Hypothalamus (tissue), 51 donors: Measurements from ENCODE around the gene HMGN2.
A peak's percentile ranks its signal among the peaks of the same experiment; 100 is the strongest.

Experiments
- DNase-seq, 51 donors: peaks; one replicate each; lab custom pipeline; 2025; lab: John Stamatoyannopoulos, UW

Gene HMGN2

GRCh38 chr1:26472320-26472900 lies at the start of gene HMGN2:
Gene HMGN2 (plus strand): TSS chr1:26472440. CDS start chr1:26472613, 173 bp downstream.
- DNase-seq = peak in 50 of 51 donors; percentile 64 to 95 (median 89)

DNA sequence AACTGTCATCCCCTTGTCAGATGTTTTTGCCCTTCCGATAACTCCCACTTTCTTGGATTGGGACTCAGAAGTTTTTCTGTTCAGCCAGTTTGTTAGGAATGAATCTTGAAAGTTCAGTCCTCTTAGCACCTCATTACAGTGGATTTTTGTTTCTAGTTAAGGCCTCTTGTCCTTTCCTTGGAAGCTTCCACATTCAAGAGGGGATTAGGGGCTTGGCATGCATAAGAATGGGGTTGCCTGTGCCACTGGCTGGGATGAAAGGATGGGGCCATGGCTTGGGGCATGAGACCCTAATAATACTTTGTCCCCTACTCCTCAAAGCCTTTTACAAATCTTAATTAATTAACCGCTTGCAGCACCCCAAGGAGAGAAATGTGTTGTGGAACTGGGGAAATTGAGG lies 42.5 kb upstream of the HMGN2 start:
- DNase-seq = no peak

GRCh38 chr1:26431979-26432695 lies 40.1 kb upstream of the HMGN2 start, which contains the start of gene DHDDS:
Gene DHDDS (plus strand): TSS chr1:26432321. CDS start chr1:26432946, 625 bp downstream.
- peak; percentile 85 to 100 (median 98) for DNase-seq

GRCh38 chr1:26432793-26433192 lies 39.4 kb upstream of the HMGN2 start:
- no peak for DNase-seq

- DNase-seq = no peak
These were observed 38.0 kb upstream of the HMGN2 start for GRCh38 chr1:26434161-26434752.

- no peak for DNase-seq
These were observed 34.2 kb upstream of the HMGN2 start for GRCh38 chr1:26438041-26438440.

- no peak for DNase-seq
These were observed 32.0 kb upstream of the HMGN2 start for GRCh38 chr1:26440259-26440658.

GRCh38 chr1:26449868-26450267 lies 22.4 kb upstream of the HMGN2 start:
- no peak for DNase-seq

DNA sequence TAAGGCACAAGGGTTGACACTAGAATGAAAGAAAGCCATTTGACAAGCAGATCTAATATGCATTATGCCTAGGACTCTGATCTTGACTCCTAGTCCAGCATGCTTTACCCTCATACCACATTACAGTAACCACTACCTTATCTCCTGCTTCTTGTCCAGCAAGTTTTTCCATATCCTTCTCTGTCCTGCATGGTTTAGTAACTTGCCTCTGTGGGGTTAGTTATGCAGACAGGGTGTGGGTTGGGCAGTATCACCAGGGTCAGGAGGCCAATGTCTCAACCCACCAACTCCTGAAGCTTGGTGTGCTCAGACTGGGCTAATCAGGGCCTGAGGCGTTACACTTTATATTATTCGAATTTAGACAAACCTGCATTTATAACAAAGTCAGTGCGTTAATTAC lies 21.3 kb upstream of the HMGN2 start:
- DNase-seq = no peak

GRCh38 chr1:26452459-26453183 lies 19.6 kb upstream of the HMGN2 start:
- DNase-seq = no peak

DNA sequence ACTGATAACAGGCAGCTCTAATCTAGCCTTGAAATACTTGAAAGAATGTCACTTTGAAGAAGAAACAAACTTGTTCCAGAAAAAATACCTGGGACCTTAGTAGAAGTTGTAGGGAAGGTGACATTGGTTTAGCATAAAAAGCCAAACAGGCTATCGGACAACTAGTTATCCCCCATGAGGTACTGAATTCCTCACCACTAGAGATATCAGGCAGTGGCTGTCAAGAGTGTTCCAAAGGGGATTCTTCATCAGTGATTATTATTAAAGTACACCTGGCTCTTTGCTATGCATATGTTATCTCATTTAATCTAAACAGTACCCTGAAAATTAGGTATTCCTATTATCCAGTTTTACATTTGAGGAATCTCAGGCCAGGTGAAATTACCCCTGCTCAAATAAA lies 13.1 kb upstream of the HMGN2 start:
- no peak for DNase-seq

DNA sequence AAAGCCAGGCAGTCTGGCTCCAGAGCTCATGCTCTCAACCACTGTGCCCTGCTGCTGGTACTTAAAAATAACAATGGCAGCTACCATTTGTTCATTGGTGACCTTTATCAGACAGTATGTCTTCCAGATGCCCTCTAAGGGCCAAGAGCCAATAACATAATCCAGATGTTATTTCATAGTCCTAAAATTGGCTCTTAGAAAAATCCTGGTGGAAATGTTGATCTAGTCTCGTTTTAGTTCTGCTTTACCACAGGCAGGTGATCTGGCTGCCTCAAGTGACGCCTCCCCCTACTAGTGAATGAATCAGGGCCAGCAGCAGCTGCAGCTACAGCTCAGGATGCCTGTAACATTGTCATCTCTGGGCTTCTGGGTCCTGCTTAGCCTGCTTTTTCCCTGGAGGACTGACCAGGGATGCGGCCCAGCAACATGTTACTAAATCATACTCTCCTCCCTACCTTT lies 12.6 kb upstream of the HMGN2 start:
- peak in 1 of 51 donors; percentile 1 for DNase-seq

- DNase-seq = peak in 21 of 51 donors; percentile 3 to 44 (median 19)
These were observed 3.3 kb upstream of the HMGN2 start for GRCh38 chr1:26468911-26469310.

DNA sequence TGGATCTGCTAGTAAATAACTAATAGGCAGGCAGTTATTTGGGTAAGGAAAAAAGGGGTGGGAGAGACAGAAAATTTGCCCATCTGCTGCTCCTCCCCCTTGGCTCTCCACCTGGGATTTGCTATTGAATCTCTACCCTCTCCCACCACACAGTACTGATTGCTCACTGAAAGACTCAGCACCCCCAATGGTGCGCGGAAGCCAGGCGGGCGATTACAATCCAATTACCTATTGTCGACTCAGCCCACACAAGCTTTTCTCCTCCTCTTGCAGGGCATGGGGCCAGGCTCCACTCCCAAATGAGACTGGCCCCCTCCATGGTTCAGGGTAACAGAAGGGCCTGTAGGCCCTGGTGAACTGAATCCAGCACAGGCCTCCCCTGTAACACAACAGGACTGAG lies 2.7 kb upstream of the HMGN2 start:
- peak in 1 of 51 donors; percentile 10 for DNase-seq

- peak in 2 of 51 donors; percentile 4 to 17 for DNase-seq
These were observed 1.3 kb upstream of the HMGN2 start for GRCh38 chr1:26470878-26471497.

DNA sequence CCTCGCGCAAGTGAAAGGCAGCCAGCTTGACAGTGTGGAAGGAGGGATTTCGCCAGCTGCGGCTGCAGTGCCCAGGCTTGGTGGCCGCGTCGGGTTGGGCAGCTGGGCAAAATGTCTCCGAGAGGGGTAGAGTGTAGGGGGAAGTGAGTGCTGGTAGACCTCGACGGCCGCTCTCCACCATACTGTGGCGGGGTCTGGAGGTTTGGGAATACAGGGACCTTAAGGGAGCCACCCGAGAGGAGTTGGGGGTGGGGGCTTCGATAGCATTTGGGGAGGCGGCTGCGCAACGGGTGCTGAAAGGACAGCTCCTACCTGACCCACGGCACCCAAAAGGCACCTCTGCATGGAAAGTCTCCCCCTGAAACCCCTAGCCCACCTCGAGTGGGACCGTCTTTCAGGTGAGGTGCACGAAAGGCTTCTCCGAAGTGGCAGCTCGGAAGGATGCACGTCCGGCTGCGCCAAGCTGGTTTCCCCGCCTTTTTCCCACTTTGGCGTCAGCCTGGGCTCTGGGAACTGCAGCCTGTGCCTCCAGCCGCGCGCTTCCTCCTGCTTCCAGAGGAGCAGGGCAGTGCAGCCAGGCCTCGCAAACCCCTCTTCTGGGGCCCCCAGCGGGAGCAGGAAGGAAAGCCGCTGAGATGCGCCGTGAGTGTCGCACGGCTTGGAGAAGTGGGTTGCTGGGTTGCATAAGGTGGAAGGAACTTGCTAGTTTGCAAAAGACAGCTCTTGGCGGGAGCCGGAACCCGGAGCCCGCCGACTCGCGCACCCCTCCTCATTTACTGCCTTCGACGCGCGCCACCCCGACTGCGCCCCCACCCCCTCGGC lies 531 bp upstream of the HMGN2 start:
- DNase-seq = peak in 49 of 51 donors; percentile 19 to 89 (median 71)

- DNase-seq = peak; percentile 48 to 98 (median 92)
These were observed 933 bp downstream of the HMGN2 start for GRCh38 chr1:26472901-26473845.

DNA sequence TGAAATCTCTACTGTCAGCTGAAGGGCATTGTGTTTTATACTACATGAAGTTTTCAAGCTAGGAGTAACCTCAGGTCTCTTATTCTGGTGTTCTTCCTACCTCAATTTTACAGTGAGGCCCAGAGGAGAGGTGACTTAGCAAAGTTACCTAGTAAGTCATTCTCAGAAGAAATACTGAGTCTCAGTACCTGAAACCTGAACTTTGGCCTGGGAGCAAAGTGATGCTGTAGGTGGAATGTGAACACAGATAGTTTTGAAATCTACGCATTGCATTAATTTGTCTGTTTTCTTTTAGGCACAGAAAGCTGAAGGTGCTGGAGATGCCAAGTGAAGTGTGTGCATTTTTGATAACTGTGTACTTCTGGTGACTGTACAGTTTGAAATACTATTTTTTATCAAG lies 2.6 kb downstream of the HMGN2 start:
- no peak for DNase-seq

DNA sequence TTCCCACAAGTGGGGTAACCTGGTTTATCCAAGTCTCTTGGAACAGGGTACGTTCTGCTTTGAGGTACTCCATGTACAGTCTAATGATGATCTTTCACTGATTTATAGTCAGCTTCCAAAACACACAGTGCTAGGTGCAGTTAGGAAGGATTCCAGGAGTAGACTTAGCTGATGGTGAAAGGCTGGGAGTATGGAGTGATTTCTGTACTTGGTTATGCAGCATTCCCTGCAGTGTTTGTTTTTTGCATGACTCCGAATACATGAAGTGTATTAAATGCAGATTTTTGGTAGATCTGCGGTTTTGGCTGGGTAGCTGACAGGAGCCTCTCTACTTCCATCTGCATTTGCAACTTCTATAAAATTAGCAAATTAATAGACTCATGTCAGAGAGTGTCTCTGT lies 3.7 kb downstream of the HMGN2 start:
- no peak for DNase-seq
